ENCODE data around the gene ATE1. TPM values are rescaled to one million over a fixed set of nuclear protein-coding genes. Genes with fewer than 3 reads are reported as not detected.
"Not testable (repeated sequence)": the region's sequence is repeated elsewhere in the genome, so short reads cannot be mapped to it uniquely, and the experiment has no call there.

ATE1 gene
- total and polyA plus RNA-seq, 2 experiments from 2014 or later = 17.4 to 24.5 TPM

DNA sequence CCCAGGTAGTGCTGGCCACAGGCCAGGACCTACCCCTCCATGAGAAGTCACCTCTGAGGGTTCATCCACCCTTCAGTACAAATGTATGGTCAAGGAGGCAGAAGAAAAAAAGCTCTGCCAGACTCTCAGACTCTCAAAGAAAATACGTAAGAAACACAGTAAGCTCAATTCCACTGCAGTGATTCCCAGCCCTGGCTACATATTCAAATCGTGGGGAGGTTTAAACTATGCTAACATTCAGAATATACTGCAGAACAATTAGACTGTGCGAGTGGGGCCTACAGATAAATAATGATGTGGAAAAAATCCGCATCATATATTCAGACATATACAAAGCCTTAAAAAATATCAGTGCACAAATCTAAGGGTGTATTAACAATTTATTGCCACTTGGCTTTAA, 162.6 kb downstream of the ATE1 start (continued):
- TF ChIP-seq, protein P1, sequence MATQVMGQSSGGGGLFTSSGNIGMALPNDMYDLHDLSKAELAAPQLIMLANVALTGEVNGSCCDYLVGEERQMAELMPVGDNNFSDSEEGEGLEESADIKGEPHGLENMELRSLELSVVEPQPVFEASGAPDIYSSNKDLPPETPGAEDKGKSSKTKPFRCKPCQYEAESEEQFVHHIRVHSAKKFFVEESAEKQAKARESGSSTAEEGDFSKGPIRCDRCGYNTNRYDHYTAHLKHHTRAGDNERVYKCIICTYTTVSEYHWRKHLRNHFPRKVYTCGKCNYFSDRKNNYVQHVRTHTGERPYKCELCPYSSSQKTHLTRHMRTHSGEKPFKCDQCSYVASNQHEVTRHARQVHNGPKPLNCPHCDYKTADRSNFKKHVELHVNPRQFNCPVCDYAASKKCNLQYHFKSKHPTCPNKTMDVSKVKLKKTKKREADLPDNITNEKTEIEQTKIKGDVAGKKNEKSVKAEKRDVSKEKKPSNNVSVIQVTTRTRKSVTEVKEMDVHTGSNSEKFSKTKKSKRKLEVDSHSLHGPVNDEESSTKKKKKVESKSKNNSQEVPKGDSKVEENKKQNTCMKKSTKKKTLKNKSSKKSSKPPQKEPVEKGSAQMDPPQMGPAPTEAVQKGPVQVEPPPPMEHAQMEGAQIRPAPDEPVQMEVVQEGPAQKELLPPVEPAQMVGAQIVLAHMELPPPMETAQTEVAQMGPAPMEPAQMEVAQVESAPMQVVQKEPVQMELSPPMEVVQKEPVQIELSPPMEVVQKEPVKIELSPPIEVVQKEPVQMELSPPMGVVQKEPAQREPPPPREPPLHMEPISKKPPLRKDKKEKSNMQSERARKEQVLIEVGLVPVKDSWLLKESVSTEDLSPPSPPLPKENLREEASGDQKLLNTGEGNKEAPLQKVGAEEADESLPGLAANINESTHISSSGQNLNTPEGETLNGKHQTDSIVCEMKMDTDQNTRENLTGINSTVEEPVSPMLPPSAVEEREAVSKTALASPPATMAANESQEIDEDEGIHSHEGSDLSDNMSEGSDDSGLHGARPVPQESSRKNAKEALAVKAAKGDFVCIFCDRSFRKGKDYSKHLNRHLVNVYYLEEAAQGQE (IDR thresholded peaks at IDR 0.05; ENCODE audit: unreplicated experiment) = no peak
- TF ChIP-seq POLR2AphosphoS5 (IDR thresholded peaks at IDR 0.05; ENCODE audit: low read depth) (no peak), JUNB (IDR thresholded peaks at IDR 0.05; ENCODE audit: unreplicated experiment) (no peak)
- TF ChIP-seq, protein P2, sequence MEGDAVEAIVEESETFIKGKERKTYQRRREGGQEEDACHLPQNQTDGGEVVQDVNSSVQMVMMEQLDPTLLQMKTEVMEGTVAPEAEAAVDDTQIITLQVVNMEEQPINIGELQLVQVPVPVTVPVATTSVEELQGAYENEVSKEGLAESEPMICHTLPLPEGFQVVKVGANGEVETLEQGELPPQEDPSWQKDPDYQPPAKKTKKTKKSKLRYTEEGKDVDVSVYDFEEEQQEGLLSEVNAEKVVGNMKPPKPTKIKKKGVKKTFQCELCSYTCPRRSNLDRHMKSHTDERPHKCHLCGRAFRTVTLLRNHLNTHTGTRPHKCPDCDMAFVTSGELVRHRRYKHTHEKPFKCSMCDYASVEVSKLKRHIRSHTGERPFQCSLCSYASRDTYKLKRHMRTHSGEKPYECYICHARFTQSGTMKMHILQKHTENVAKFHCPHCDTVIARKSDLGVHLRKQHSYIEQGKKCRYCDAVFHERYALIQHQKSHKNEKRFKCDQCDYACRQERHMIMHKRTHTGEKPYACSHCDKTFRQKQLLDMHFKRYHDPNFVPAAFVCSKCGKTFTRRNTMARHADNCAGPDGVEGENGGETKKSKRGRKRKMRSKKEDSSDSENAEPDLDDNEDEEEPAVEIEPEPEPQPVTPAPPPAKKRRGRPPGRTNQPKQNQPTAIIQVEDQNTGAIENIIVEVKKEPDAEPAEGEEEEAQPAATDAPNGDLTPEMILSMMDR (conservative IDR thresholded peaks at IDR 0.05; ENCODE audit: low read depth in 2 of 2) = no peak

DNA sequence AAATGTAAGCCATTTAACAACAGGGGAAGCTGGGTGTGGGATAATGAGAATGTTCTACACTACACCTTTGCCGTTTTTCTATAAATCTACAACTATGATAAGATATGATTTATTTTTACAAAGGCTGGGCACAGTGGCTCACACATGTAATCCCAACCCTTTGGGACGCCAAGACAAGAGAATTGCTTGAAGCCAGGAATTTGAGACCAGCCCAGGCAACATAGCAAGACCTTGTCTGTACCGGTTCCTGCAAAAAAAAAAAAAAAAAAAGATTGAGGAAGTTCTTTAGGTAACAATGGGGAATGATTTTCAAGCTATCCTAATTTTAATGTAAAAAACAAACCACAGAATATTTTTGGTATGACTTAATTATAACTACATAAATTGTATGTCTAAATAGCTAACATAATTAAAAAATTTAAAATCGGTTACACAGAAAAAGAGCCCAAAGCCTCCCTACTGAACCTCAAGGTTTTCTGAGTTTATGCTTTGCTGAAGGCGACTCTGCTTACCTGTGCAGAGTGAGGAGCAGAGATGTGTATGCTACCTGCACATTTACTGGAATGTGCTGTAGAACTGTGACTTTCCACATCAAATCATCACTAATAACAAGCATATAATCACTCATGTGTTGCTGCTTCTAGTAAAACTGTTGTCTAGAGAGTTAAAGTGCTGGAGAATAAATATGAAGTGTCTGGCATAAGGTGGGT, 163.4 kb downstream of the ATE1 start:
- H3K27ac Mint-ChIP-seq = no peak overlapping the region
- Histone ChIP-seq H3K36me3 (ENCODE audit: insufficient read depth) (peaks cover 7% of the 10 kb centered on the region), H3K4me2 (no peak overlapping the region)

DNA sequence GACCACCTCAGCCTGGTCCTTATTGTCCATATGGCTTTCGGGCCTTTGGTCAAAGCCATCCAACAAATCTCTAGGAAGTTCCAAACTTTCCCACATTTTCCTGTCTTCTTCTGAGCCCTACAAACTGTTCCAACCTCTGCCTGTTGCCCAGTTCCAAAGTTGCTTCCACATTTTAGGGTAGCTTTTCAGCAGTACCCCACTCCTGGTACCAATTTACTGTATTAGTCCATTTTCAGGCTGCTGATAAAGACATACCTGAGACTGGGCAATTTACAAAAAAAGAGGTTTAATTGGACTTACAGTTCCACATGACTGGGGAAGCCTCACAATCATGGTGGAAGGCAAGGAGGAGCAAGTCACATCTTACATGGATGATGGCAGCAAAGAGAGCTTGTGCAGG, 170.6 kb downstream of the ATE1 start:
- H3K36me3 ChIP-seq (ENCODE audit: insufficient read depth) = peaks cover 22% of the 10 kb centered on the region
- H3K27ac ChIP-seq (ENCODE audit: low read depth); DNase-seq (ENCODE audit: low spot score); H2AFZ ChIP-seq; H3K4me3 ChIP-seq; H4K20me1 ChIP-seq (replicated peaks; ENCODE audit: insufficient read depth); ATAC-seq; H3K4me1 ChIP-seq (ENCODE audit: insufficient read depth); H3K4me1 Mint-ChIP-seq; H3K27ac Mint-ChIP-seq; H3K27me3 Mint-ChIP-seq (ENCODE audit: insufficient read depth, low read depth, poor library complexity); H3K27me3 ChIP-seq (ENCODE audit: insufficient read depth); H3K4me2 ChIP-seq; H3F3A ChIP-seq (replicated peaks; ENCODE audit: low read depth); H3K4me3 Mint-ChIP-seq; H3K79me2 ChIP-seq (replicated peaks; ENCODE audit: insufficient read depth); H3K9me2 ChIP-seq (ENCODE audit: insufficient read depth): not testable (repeated sequence)
- Mint-ChIP-seq H3K36me3 (ENCODE audit: low read depth) (peaks cover 89% of the 10 kb centered on the region), H3K9me3 (peaks cover 69% of the 10 kb centered on the region)

More for the DNA sequence above, 163.4 kb downstream of the ATE1 start:
- ATAC-seq = no peak
- no peak overlapping the region for H3K4me3 ChIP-seq
- H2AFZ ChIP-seq = no peak overlapping the region
- DNase-seq (ENCODE audit: low spot score) = no peak
- H3K9me2 ChIP-seq (ENCODE audit: insufficient read depth) = no peaks in the 10 kb centered on the region
- H3F3A ChIP-seq (replicated peaks; ENCODE audit: low read depth) = no peaks in the 10 kb centered on the region
- H3K27me3 ChIP-seq (ENCODE audit: insufficient read depth) = no peaks in the 10 kb centered on the region
- H3K4me1 Mint-ChIP-seq = 0 out of 3 replicates have a peak, but pooled peaks cover 4% of the 10 kb centered on the region
- H3K9me3 Mint-ChIP-seq = peaks cover 34% of the 10 kb centered on the region
- no peak overlapping the region; the same call in 1 of the 2 replicates for H3K27ac ChIP-seq (ENCODE audit: low read depth)
- no peaks in the 10 kb centered on the region for H4K20me1 ChIP-seq (replicated peaks; ENCODE audit: insufficient read depth)
- no peaks in the 10 kb centered on the region for H3K79me2 ChIP-seq (replicated peaks; ENCODE audit: insufficient read depth)
- no peaks in the 10 kb centered on the region for H3K4me1 ChIP-seq (ENCODE audit: insufficient read depth)
- H3K4me3 Mint-ChIP-seq = no peak overlapping the region
- H3K27me3 Mint-ChIP-seq (ENCODE audit: insufficient read depth, low read depth, poor library complexity) = no peaks in the 10 kb centered on the region
- TF ChIP-seq ZNF114 (CRISPR knock-in tag; IDR thresholded peaks at IDR 0.05) = no peak
- peaks cover 49% of the 10 kb centered on the region for H3K36me3 Mint-ChIP-seq (ENCODE audit: low read depth)

DNA sequence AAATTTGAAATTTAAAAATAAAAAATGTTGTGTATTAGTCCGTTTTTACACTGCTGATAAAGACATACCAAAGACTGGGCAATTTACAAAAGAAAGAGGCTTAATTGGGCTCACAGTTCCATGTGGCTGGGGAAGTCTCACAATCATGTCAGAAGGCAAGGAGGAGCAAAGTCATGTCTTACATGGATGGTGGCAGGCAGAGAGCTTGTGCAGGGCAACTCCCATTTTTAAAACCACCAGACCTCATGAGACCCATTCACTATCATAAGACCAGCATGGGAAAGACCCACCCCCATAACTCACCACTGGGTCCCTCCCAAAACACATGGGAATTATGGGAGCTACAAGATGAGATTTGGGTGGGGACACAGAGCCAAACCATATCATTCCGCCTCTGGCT, 172.3 kb downstream of the ATE1 start:
- not testable (repeated sequence) for H3K4me3 Mint-ChIP-seq; ATAC-seq; H3F3A ChIP-seq (replicated peaks; ENCODE audit: low read depth); H4K20me1 ChIP-seq (replicated peaks; ENCODE audit: insufficient read depth); H3K4me1 Mint-ChIP-seq; H3K27me3 Mint-ChIP-seq (ENCODE audit: insufficient read depth, low read depth, poor library complexity); H3K4me2 ChIP-seq; H3K79me2 ChIP-seq (replicated peaks; ENCODE audit: insufficient read depth); H2AFZ ChIP-seq; H3K4me3 ChIP-seq; H3K27ac Mint-ChIP-seq; H3K27me3 ChIP-seq (ENCODE audit: insufficient read depth); DNase-seq (ENCODE audit: low spot score); H3K9me2 ChIP-seq (ENCODE audit: insufficient read depth); H3K27ac ChIP-seq (ENCODE audit: low read depth); H3K4me1 ChIP-seq (ENCODE audit: insufficient read depth)
- H3K9me3 Mint-ChIP-seq = peaks cover 56% of the 10 kb centered on the region
- H3K36me3 Mint-ChIP-seq (ENCODE audit: low read depth) = peaks cover 71% of the 10 kb centered on the region
- H3K36me3 ChIP-seq (ENCODE audit: insufficient read depth) = peaks cover 22% of the 10 kb centered on the region

All from GM23338 (cell line).